Activated CD4-positive, alpha-beta T cell treated with anti-CD3 and anti-CD28 coated beads for 36 hours (primary cell): Measurements from ENCODE around the gene OGFOD2. TPM values are rescaled to one million over a fixed set of nuclear protein-coding genes. Genes with fewer than 3 reads are reported as not detected.
"Not testable (repeated sequence)": the region's sequence is repeated elsewhere in the genome, so short reads cannot be mapped to it uniquely, and the experiment has no call there.

Source experiments
- ATAC-seq: fragments of 200-7000 bp; cut with Tn5 transposase; one replicate; pipeline ENCODE4 v1.10.0; 2021; ENCODE audit warnings: mild to moderate bottlenecking, moderate library complexity
- CTCF ChIA-PET: fragments of 350-600 bp; sonication (Branson Sonifier 250); formaldehyde crosslinking; loops from one replicate; lab custom pipeline; 2021; ENCODE audit warnings: antibody characterized with exemption; lab: Charles Lee
- POLR2A ChIA-PET: fragments of 350-600 bp; sonication (Branson Sonifier 250); formaldehyde crosslinking; loops from one replicate; lab custom pipeline; 2021; ENCODE audit warnings: antibody characterized with exemption, inconsistent platforms; lab: Charles Lee
- DNase-seq: peaks from one replicate; pipeline ENCODE4 v3.0.0-alpha.2; 2020
- H3K27ac Mint-ChIP-seq: one replicate; pipeline ENCODE4 v1.8.0; 2021; ENCODE audit warnings: mixed read lengths
- H3K27me3 Mint-ChIP-seq: one replicate; pipeline ENCODE4 v1.8.0; 2021; ENCODE audit warnings: mixed read lengths
- H3K36me3 Mint-ChIP-seq: one replicate; pipeline ENCODE4 v1.8.0; 2021; ENCODE audit warnings: low read depth, mixed read lengths
- H3K4me1 Mint-ChIP-seq: one replicate; pipeline ENCODE4 v1.8.0; 2021; ENCODE audit warnings: mixed read lengths
- H3K4me3 Mint-ChIP-seq: one replicate; pipeline ENCODE4 v1.8.0; 2021; ENCODE audit warnings: mild to moderate bottlenecking, moderate library complexity, mixed read lengths
- H3K9me3 Mint-ChIP-seq: one replicate; pipeline ENCODE4 v1.8.0; 2021; ENCODE audit warnings: low read depth, mixed read lengths
- intact Hi-C, 2 experiments: fragments of 100-400 bp; cut with DNase I in 1 of 2; cut with micrococcal nuclease in 1 of 2; formaldehyde crosslinking; loops; one replicate each; pipeline versions ENCODE4 v1.14.2 to v1.15.1; 2022 to 2024; cut with DNase I, micrococcal nuclease
- total RNA-seq, 2 experiments: library from RNA; stranded (reverse); gene quantifications; one replicate each; pipeline ENCODE4 v1.2.3, GENCODE V29; 2021

OGFOD2 gene
- total RNA-seq, 2 experiments from 2014 or later, result 20.2 to 30.8 TPM

DNA sequence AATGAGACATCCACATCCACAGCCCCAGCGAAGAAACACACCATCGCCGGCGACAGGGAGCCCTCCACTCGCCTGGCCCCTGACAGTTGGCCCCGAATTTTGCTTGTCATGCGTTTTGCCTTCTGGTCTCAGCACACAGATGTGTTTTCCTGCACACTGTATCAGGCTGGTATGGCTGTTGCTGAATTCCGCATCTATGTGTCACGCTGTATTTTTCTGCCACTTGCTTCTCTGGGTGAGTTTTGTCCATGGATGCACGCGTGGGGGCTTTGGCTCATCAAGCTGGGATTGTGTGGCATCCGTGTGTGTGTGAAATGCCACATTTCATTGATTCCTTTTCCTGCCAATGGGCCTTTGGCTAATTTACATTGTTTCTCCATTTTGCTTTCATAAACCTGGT, 31.9 kb downstream of the OGFOD2 start:
- POLR2A ChIA-PET, result no interaction called here
- no peaks in the 10 kb centered on the region for H3K4me1 Mint-ChIP-seq
- no peaks in the 10 kb centered on the region for H3K9me3 Mint-ChIP-seq
- intact Hi-C loops, result no loop called here
- no peak for DNase-seq
- ATAC-seq, result no peak
- peaks cover 2% of the 10 kb centered on the region for H3K36me3 Mint-ChIP-seq
- CTCF ChIA-PET, result no interaction called here
- no peaks in the 10 kb centered on the region for H3K27me3 Mint-ChIP-seq
- no peak overlapping the region for H3K4me3 Mint-ChIP-seq
- no peak overlapping the region for H3K27ac Mint-ChIP-seq

DNA sequence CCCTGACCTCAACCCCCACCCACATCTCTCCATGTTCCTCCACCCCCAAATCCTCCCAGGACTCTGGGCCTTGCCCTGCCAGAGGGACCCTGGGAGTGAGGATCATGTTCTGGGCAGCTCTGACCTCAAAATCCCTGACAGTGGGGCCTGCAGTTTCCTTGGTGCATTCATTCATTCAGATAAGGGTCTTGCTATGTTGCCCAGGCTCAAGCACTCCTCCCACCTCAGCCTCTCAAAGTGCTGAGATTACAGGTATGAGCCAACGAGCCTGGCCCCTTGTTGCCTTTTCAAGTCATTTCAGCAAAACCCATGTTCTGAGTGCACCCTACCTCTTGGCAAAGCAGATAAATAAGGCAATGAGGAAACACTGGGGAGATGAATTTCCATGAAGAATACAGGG, 35.1 kb downstream of the OGFOD2 start:
- H3K9me3 Mint-ChIP-seq, result no peaks in the 10 kb centered on the region
- intact Hi-C loops, result no loop called here
- no peaks in the 10 kb centered on the region for H3K4me1 Mint-ChIP-seq
- no peak overlapping the region for H3K4me3 Mint-ChIP-seq
- POLR2A ChIA-PET, result no interaction called here
- DNase-seq (no peak), ATAC-seq (no peak)
- no peaks in the 10 kb centered on the region for H3K36me3 Mint-ChIP-seq
- CTCF ChIA-PET, result interaction anchor here (0.5 kb wide), 1 partner anchor 228 kb away, joined by 3 read pairs; no protein-coding TSS in a partner anchor
- no peak overlapping the region for H3K27ac Mint-ChIP-seq
- H3K27me3 Mint-ChIP-seq, result no peaks in the 10 kb centered on the region

- POLR2A ChIA-PET, result no interaction called here
- H3K9me3 Mint-ChIP-seq, result no peaks in the 10 kb centered on the region
- intact Hi-C loops, result no loop called here
These were observed 35.6 kb downstream of the OGFOD2 start for GRCh38 chr12:123010681-123011080.

GRCh38 chr12:123011701-123012100, 36.7 kb downstream of the OGFOD2 start:
- Mint-ChIP-seq H3K9me3 (no peaks in the 10 kb centered on the region), H3K27ac (no peak overlapping the region), H3K4me3 (no peak overlapping the region), H3K36me3 (peaks cover 1% of the 10 kb centered on the region), H3K27me3 (no peaks in the 10 kb centered on the region), H3K4me1 (no peaks in the 10 kb centered on the region)
- intact Hi-C loops, result no loop called here
- ChIA-PET CTCF (no interaction called here), POLR2A (no interaction called here)
- no peak for ATAC-seq
- DNase-seq, result no peak

More at GRCh38 chr12:123010681-123011080, 35.6 kb downstream of the OGFOD2 start:
- Mint-ChIP-seq H3K27ac (no peak overlapping the region), H3K36me3 (no peaks in the 10 kb centered on the region), H3K27me3 (no peaks in the 10 kb centered on the region), H3K4me1 (no peaks in the 10 kb centered on the region), H3K4me3 (no peak overlapping the region)
- CTCF ChIA-PET, result interaction anchor here (0.5 kb wide), 1 partner anchor 228 kb away, joined by 3 read pairs; no protein-coding TSS in a partner anchor
- ATAC-seq, result no peak
- DNase-seq, result no peak

GRCh38 chr12:123013185-123014095, 38.4 kb downstream of the OGFOD2 start:
- Mint-ChIP-seq H3K4me3 (no peak overlapping the region), H3K4me1 (no peaks in the 10 kb centered on the region), H3K36me3 (peaks cover 1% of the 10 kb centered on the region), H3K27me3 (no peaks in the 10 kb centered on the region), H3K9me3 (no peaks in the 10 kb centered on the region), H3K27ac (no peak overlapping the region)
- intact Hi-C loops, result no loop called here
- no peak for DNase-seq
- ChIA-PET POLR2A (no interaction called here), CTCF (no interaction called here)
- ATAC-seq, result no peak

DNA sequence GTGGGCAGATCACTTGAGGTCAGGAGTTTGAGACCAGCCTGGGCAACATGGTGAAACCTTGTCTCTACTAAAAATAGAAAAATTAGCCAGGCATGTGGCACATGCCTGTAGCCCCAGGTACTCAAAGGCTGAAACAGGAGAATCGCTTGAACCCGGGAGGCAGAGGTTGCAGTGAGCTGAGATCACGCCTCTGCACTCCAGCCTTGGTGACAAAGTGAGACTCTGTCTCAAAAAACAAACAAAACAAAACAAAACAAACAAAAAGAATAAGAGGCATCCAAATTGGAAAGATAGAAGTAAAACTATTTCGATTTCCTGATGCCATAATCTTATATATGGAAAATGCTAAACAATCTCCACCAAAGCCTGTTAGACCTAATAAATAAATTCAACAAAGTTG, 39.4 kb downstream of the OGFOD2 start:
- POLR2A ChIA-PET, H3K9me3 Mint-ChIP-seq, DNase-seq, H3K4me3 Mint-ChIP-seq, intact Hi-C loops, ATAC-seq, CTCF ChIA-PET, H3K36me3 Mint-ChIP-seq, H3K4me1 Mint-ChIP-seq, H3K27me3 Mint-ChIP-seq, H3K27ac Mint-ChIP-seq: not testable (repeated sequence)

DNA sequence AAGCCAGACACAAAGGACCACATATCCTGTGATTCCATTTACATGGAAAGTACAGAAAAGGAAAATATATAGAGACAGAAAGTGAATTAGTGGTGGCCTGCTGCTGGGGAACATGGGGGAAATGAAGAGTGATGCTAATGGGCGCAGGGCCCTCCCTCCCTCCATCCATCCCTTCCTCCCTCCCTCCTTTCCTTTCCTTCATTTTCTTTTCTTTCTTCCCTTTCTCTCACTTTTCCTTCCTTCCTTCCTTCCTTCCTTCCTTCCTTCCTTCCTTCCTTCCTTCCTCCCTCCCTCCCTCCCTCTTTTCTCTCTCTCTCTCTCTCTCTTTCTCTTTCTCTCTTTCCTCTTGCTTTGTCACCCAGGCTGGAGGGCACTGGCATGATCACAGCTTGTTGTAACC, 42.7 kb downstream of the OGFOD2 start:
- ChIA-PET CTCF (interaction anchor here (0.7 kb wide), 1 partner anchor 160 kb away, joined by 4 read pairs; no protein-coding TSS in a partner anchor), POLR2A (interaction anchor here (0.7 kb wide), 1 partner anchor 11 kb away, joined by 3 read pairs; no protein-coding TSS in a partner anchor)
- Mint-ChIP-seq H3K36me3 (peaks cover 1% of the 10 kb centered on the region), H3K4me3 (no peak overlapping the region), H3K27ac (no peak overlapping the region), H3K27me3 (no peaks in the 10 kb centered on the region), H3K4me1 (peaks cover 6% of the 10 kb centered on the region), H3K9me3 (no peaks in the 10 kb centered on the region)
- no peak for ATAC-seq
- no peak for DNase-seq
- intact Hi-C loops, result no loop called here

DNA sequence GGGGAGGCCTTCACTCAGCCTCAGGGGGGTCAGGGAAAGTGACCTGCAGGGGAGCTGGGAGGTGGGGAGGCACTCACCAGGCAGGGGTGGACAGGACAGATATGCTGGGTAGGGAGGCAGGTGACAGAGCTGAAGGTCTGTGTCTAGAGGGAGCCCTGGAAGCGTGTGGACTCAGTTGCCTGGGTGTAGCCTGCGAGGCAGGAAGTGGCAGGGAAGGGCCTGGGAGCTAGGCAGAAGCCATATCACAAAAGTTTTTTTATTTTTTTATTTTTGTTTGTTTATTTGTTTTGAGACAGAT, 44.7 kb downstream of the OGFOD2 start:
- H3K9me3 Mint-ChIP-seq, result no peaks in the 10 kb centered on the region
- DNase-seq (no peak), ATAC-seq (no peak)
- peaks cover 1% of the 10 kb centered on the region for H3K36me3 Mint-ChIP-seq
- ChIA-PET CTCF (interaction anchor here (0.8 to 1.5 kb wide), 4 partner anchors 9 to 217 kb away, joined by 3 read pairs; partner anchors contain the start of gene OGFOD2), POLR2A (no interaction called here)
- no peak overlapping the region for H3K27ac Mint-ChIP-seq
- no peaks in the 10 kb centered on the region for H3K27me3 Mint-ChIP-seq
- peaks cover 19% of the 10 kb centered on the region for H3K4me1 Mint-ChIP-seq
- no peak overlapping the region for H3K4me3 Mint-ChIP-seq
- intact Hi-C loops, result no loop called here

GRCh38 chr12:123021688-123022604, 46.9 kb downstream of the OGFOD2 start:
- Mint-ChIP-seq H3K27me3 (no peaks in the 10 kb centered on the region), H3K9me3 (no peaks in the 10 kb centered on the region), H3K36me3 (no peaks in the 10 kb centered on the region), H3K27ac (no peak overlapping the region), H3K4me3 (no peak overlapping the region), H3K4me1 (peaks cover 29% of the 10 kb centered on the region)
- intact Hi-C loops, result no loop called here
- DNase-seq (no peak), ATAC-seq (no peak)
- CTCF ChIA-PET, result interaction anchor here (0.5 to 0.8 kb wide), 2 partner anchors 43 to 271 kb away, joined by 3 to 4 read pairs; no protein-coding TSS in a partner anchor
- POLR2A ChIA-PET, result no interaction called here

- intact Hi-C loops, result no loop called here
- Mint-ChIP-seq H3K4me1 (peaks cover 29% of the 10 kb centered on the region), H3K27me3 (no peaks in the 10 kb centered on the region), H3K9me3 (no peaks in the 10 kb centered on the region), H3K36me3 (no peaks in the 10 kb centered on the region), H3K4me3 (no peak overlapping the region), H3K27ac (no peak overlapping the region)
- ATAC-seq, result no peak
- CTCF ChIA-PET, result no interaction called here
- POLR2A ChIA-PET, result no interaction called here
- no peak for DNase-seq
These were observed 47.8 kb downstream of the OGFOD2 start for GRCh38 chr12:123022846-123023245.

DNA sequence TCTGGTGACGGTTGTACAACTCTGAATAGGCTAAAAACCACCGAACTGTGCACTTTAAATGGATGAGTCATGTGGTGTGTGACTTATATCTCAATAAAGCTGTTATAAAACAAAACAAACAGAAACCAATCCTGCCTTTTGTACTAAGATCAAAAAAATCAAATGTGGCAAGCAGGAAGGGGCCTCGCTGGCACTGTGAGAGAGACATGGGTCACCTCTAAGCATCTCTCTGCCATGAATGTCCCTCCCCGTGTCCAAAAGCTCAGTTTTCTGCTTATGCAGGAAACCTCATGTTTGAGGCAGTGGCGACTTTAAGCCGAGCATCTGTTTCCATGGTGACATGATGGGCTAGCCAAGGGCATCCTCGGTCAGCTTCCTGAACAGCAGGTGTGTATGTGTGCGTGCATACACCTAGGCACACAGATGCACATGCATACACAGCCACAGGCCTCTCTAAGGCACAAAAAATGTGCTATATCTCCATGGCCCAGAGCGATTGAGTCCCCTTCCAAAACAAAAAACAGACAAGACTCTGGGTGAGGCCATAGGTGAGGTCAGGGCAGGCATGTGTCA, 49.9 kb downstream of the OGFOD2 start:
- peak; percentile 94 for ATAC-seq
- H3K36me3 Mint-ChIP-seq, result no peaks in the 10 kb centered on the region
- ChIA-PET POLR2A (interaction anchor here (0.5 to 1.8 kb wide), 4 partner anchors 29 to 363 kb away, joined by 3 to 8 read pairs (median 4); partner anchors contain the start of gene MPHOSPH9), CTCF (interaction anchor here (0.8 to 1.3 kb wide), 2 partner anchors 17 to 44 kb away, joined by 3 to 4 read pairs; no protein-coding TSS in a partner anchor)
- no peaks in the 10 kb centered on the region for H3K27me3 Mint-ChIP-seq
- H3K4me3 Mint-ChIP-seq, result no peak overlapping the region
- intact Hi-C loops, result loop anchor here (1.0 to 2.0 kb wide), 2 partner anchors 50 to 51 kb away; partner anchors contain the start of gene OGFOD2 (in 1 of the 2)
- no peaks in the 10 kb centered on the region for H3K9me3 Mint-ChIP-seq
- peak; percentile 66 for DNase-seq
- peaks cover 31% of the 10 kb centered on the region for H3K4me1 Mint-ChIP-seq
- H3K27ac Mint-ChIP-seq, result peak overlapping the region; percentile 81
